ENCODE results near the gene CYRIA. TPM values are rescaled to one million over a fixed set of nuclear protein-coding genes. Genes with fewer than 3 reads are reported as not detected.

CYRIA gene
- total RNA-seq, 3 donors from 2014 or later (not counting 1 experiment from before 2014, with no cell fraction given), result 37.4 to 54.8 (median 38.5) TPM

DNA sequence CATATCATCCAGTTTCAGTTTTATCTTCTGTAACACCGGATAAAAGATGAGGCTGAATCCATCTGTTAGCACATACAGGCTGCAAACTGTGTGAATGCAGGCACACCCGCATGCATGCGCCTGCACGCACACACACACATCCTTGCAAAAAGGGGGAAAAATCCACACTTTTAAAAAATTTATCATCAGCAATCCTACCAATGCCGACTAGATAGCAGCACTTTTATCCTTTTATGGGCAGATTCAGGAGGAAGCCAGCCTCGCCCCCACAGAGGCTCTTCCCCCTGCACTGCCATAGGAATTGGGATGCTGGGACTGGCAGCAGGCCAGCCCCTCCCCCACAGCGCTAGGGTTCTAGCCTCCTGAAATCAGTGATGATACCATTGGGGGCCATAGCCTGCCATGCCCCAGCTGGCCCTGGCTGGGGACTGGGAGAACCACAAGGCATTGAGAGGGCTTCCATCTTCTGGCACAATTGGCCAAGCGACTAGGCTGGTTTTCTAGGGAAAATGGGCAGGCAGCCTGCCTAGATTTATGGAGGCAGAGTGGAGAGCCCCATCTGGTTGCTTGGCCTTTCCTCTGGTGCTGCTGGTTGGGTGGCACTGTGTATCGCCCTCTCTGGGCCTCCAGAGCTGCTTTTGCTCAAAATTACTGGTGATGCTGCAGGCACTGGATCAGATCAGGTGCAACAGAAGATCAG, 25.5 kb downstream of the CYRIA start:
- WGBS (ENCODE audit: insufficient coverage), result 93% methylated on average over 9 of the region's 9 CpGs
- H3K4me3 Mint-ChIP-seq, result no peak overlapping the region
- intact Hi-C loops (cut with micrococcal nuclease), result no loop called here
- Histone ChIP-seq H3K27ac (ENCODE audit: low read length) (no peak overlapping the region), H3K4me3 (ENCODE audit: low read length) (no peak overlapping the region), H3K9me3 (ENCODE audit: control insufficient read depth, insufficient read depth, low read length) (peaks cover 5% of the 10 kb centered on the region), H3K36me3 (ENCODE audit: control insufficient read depth, insufficient read depth, low read length) (peaks cover 16% of the 10 kb centered on the region), H3K4me1 (ENCODE audit: control insufficient read depth, insufficient read depth, low read length) (peaks cover 51% of the 10 kb centered on the region), H3K27me3 (ENCODE audit: control insufficient read depth, insufficient read depth, low read length) (no peaks in the 10 kb centered on the region)
- H3K4me1 Mint-ChIP-seq, result peaks cover 70 to 75% of the 10 kb centered on the region in 2 donors
- peak overlapping the region in 1 of 2 donors; percentile 36 for H3K27ac Mint-ChIP-seq
- DNase-seq, result no peak
- no peak for ATAC-seq
- H3K9me3 Mint-ChIP-seq, result no peaks in the 10 kb centered on the region
- no peak for TF ChIP-seq CTCF (IDR thresholded peaks at IDR 0.05)
- H3K27me3 Mint-ChIP-seq (ENCODE audit: low read depth in 2 of 2), result no peaks in the 10 kb centered on the region
- no peaks in the 10 kb centered on the region for H3K36me3 Mint-ChIP-seq

DNA sequence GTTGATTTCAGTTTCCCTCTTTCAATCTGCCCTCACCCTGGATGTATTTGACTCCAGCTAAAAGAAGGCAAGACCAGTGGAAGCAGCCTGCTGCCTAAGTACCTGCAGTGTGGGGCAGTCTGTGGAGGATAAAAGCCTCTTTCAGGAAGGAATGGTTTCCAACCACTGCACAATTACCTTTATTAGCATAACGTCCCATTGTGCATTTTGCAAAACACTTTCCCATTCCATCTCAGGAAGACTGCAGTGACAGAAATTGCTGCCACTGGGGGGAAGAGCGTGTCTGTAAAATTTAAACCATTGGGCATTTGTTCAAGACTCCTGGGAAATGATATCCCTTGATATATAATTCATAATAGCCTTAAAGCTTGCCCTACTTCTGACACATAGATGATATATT, 26.2 kb downstream of the CYRIA start:
- no peak for TF ChIP-seq CTCF (IDR thresholded peaks at IDR 0.05)
- no peaks in the 10 kb centered on the region for H3K36me3 Mint-ChIP-seq
- Histone ChIP-seq H3K27me3 (ENCODE audit: control insufficient read depth, insufficient read depth, low read length) (no peaks in the 10 kb centered on the region), H3K4me3 (ENCODE audit: low read length) (no peak overlapping the region), H3K36me3 (ENCODE audit: control insufficient read depth, insufficient read depth, low read length) (peaks cover 13% of the 10 kb centered on the region), H3K4me1 (ENCODE audit: control insufficient read depth, insufficient read depth, low read length) (peaks cover 51% of the 10 kb centered on the region), H3K27ac (ENCODE audit: low read length) (no peak overlapping the region), H3K9me3 (ENCODE audit: control insufficient read depth, insufficient read depth, low read length) (peaks cover 5% of the 10 kb centered on the region)
- H3K27me3 Mint-ChIP-seq (ENCODE audit: low read depth in 2 of 2), result no peaks in the 10 kb centered on the region
- H3K27ac Mint-ChIP-seq, result peak overlapping the region; percentile 49 to 81
- WGBS (ENCODE audit: insufficient coverage), result 65% methylated on average over 2 of the region's 2 CpGs
- ATAC-seq, result no peak
- peaks cover 72 to 77% of the 10 kb centered on the region in 2 donors for H3K4me1 Mint-ChIP-seq
- no peak for DNase-seq
- H3K4me3 Mint-ChIP-seq, result peak overlapping the region; percentile 25
- intact Hi-C loops (cut with micrococcal nuclease), result no loop called here
- H3K9me3 Mint-ChIP-seq, result no peaks in the 10 kb centered on the region

GRCh38 chr2:16638946-16639345, 26.7 kb downstream of the CYRIA start:
- Mint-ChIP-seq H3K27me3 (ENCODE audit: low read depth in 2 of 2) (no peaks in the 10 kb centered on the region), H3K4me3 (peak overlapping the region; percentile 25), H3K36me3 (no peaks in the 10 kb centered on the region), H3K9me3 (no peaks in the 10 kb centered on the region), H3K4me1 (peaks cover 75 to 80% of the 10 kb centered on the region in 2 donors), H3K27ac (peak overlapping the region; percentile 49 to 81)
- WGBS (ENCODE audit: insufficient coverage), result 2% methylated on average over 5 of the region's 8 CpGs
- TF ChIP-seq CTCF (IDR thresholded peaks at IDR 0.05), result no peak
- Histone ChIP-seq H3K27ac (ENCODE audit: low read length) (no peak overlapping the region), H3K9me3 (ENCODE audit: control insufficient read depth, insufficient read depth, low read length) (peaks cover 5% of the 10 kb centered on the region), H3K4me3 (ENCODE audit: low read length) (no peak overlapping the region), H3K27me3 (ENCODE audit: control insufficient read depth, insufficient read depth, low read length) (no peaks in the 10 kb centered on the region), H3K4me1 (ENCODE audit: control insufficient read depth, insufficient read depth, low read length) (peaks cover 53% of the 10 kb centered on the region), H3K36me3 (ENCODE audit: control insufficient read depth, insufficient read depth, low read length) (peaks cover 9% of the 10 kb centered on the region)
- ATAC-seq (no peak), DNase-seq (peak in 1 of 2 donors; percentile 21)
- intact Hi-C loops (cut with micrococcal nuclease), result no loop called here

- no peak for TF ChIP-seq CTCF (IDR thresholded peaks at IDR 0.05)
- intact Hi-C loops (cut with micrococcal nuclease), result no loop called here
- Histone ChIP-seq H3K27ac (ENCODE audit: low read length) (no peak overlapping the region), H3K9me3 (ENCODE audit: control insufficient read depth, insufficient read depth, low read length) (peaks cover 5% of the 10 kb centered on the region), H3K4me1 (ENCODE audit: control insufficient read depth, insufficient read depth, low read length) (peaks cover 67% of the 10 kb centered on the region), H3K36me3 (ENCODE audit: control insufficient read depth, insufficient read depth, low read length) (peaks cover 6% of the 10 kb centered on the region), H3K4me3 (ENCODE audit: low read length) (no peak overlapping the region), H3K27me3 (ENCODE audit: control insufficient read depth, insufficient read depth, low read length) (no peaks in the 10 kb centered on the region)
- peaks cover 84 to 90% of the 10 kb centered on the region in 2 donors for H3K4me1 Mint-ChIP-seq
- H3K36me3 Mint-ChIP-seq, result no peaks in the 10 kb centered on the region
- H3K4me3 Mint-ChIP-seq, result peak overlapping the region; percentile 35
- DNase-seq (no peak), ATAC-seq (no peak)
- 43% methylated on average over 1 of the region's 1 CpG for WGBS (ENCODE audit: insufficient coverage)
- no peaks in the 10 kb centered on the region for H3K9me3 Mint-ChIP-seq
- no peaks in the 10 kb centered on the region for H3K27me3 Mint-ChIP-seq (ENCODE audit: low read depth in 2 of 2)
- H3K27ac Mint-ChIP-seq, result peak overlapping the region; percentile 67 to 81
Observed at GRCh38 chr2:16637304-16637703, 28.3 kb downstream of the CYRIA start.

Measured in natural killer cell (primary cell).